GM12878 (cell line): ENCODE results near the gene NR2F1-AS1. TPM values are rescaled to one million over a fixed set of nuclear protein-coding genes. Genes with fewer than 3 reads are reported as not detected.

Source experiments
- ATAC-seq: fragments of 200-7000 bp; cut with Tn5 transposase; 3 replicates; pipeline ENCODE4 v1.9.1; 2020; ENCODE audit warnings: mild to moderate bottlenecking, moderate library complexity
- BruUV-seq: library from RNA; stranded (reverse); fragments of 400-500 nt; replicated peaks from 2 replicates; lab custom pipeline; 2021; lab: Mats Ljungman, UMichigan
- CTCF ChIA-PET: fragments of 300-600 bp; sonication (Branson Sonifier 250); formaldehyde crosslinking; extraction: SDS; loops from one replicate; lab custom pipeline; 2021; ENCODE audit warnings: inconsistent platforms; lab: Yijun Ruan, JAX
- POLR2A ChIA-PET: fragments of 350-600 bp; formaldehyde crosslinking; extraction: SDS; loops from one replicate; lab custom pipeline; 2021; ENCODE audit warnings: inconsistent platforms; lab: Charles Lee
- RAD21 ChIA-PET: fragments of 300-600 bp; sonication (Branson Sonifier 250); formaldehyde crosslinking; loops from one replicate; lab custom pipeline; 2023; ENCODE audit warnings: antibody characterized with exemption; ENCODE audit not compliant: unreplicated experiment; lab: Charles Lee
- SMC1A ChIA-PET: fragments of 300-600 bp; sonication (Branson Sonifier 250); formaldehyde crosslinking; loops from one replicate; lab custom pipeline; 2023; ENCODE audit not compliant: unreplicated experiment, uncharacterized antibody; lab: Charles Lee
- DNase-seq: peaks from one replicate; pipeline ENCODE4 v3.0.0-alpha.2; 2011; ENCODE audit warnings: low read depth, low spot score
- FAIRE-seq: peaks from 3 replicates; lab custom pipeline; 2011; peaks lifted over from hg19 to GRCh38; lab: Jason Lieb, UNC
- H2AFZ ChIP-seq: 2 replicates; pipeline ENCODE4 v1.6.0; 2011; ENCODE audit warnings: low read depth, low read length, control low read depth; ENCODE audit not compliant: control insufficient read depth
- H3K27ac ChIP-seq: 2 replicates; pipeline ENCODE4 v1.5.1; 2011; ENCODE audit warnings: control low read depth; ENCODE audit not compliant: control insufficient read depth, insufficient read depth
- H3K27me3 ChIP-seq, 2 experiments: replicated peaks in 1 of 2; 2 replicates each; pipeline versions ENCODE4 v1.6.0 to v1.6.1; 2011; ENCODE audit warnings: low read length in 1 of 2; ENCODE audit not compliant: control insufficient read depth in 2 of 2, insufficient read depth in 2 of 2
- H3K36me3 ChIP-seq, 2 experiments: 2 replicates each; pipeline ENCODE4 v1.5.1; 2011; ENCODE audit warnings: low read length in 1 of 2; ENCODE audit not compliant: control insufficient read depth in 2 of 2, insufficient read depth in 2 of 2
- H3K4me1 ChIP-seq: 2 replicates; pipeline ENCODE4 v1.6.1; 2011; ENCODE audit warnings: mild to moderate bottlenecking, low read length, moderate library complexity, mixed read lengths; ENCODE audit not compliant: control insufficient read depth, insufficient read depth
- H3K4me2 ChIP-seq: 2 replicates; pipeline ENCODE4 v1.6.0; 2011; ENCODE audit warnings: control low read depth; ENCODE audit not compliant: control insufficient read depth, insufficient read depth
- H3K4me3 ChIP-seq: fragments of 200-600 bp; sonication (generic); 2 replicates; pipeline ENCODE4 v1.5.1; 2016
- H3K79me2 ChIP-seq: 2 replicates; pipeline ENCODE4 v1.6.0; 2011; ENCODE audit warnings: low read length; ENCODE audit not compliant: control insufficient read depth, insufficient read depth
- H3K9ac ChIP-seq: 2 replicates; pipeline ENCODE4 v1.8.0; 2011; ENCODE audit warnings: low read length, control low read depth, mixed read lengths; ENCODE audit not compliant: control insufficient read depth, insufficient read depth
- H3K9me3 ChIP-seq: replicated peaks from 3 replicates; pipeline ENCODE4 v1.5.1; 2011; ENCODE audit warnings: mild to moderate bottlenecking, low read length; ENCODE audit not compliant: control insufficient read depth, insufficient read depth
- H4K20me1 ChIP-seq: 2 replicates; pipeline ENCODE4 v1.6.0; 2011; ENCODE audit not compliant: control insufficient read depth, insufficient read depth
- BCL3 ChIP-seq: IDR thresholded peaks from 2 replicates; pipeline ENCODE4 v1.6.1; 2011; ENCODE audit warnings: borderline replicate concordance, low read depth, mild to moderate bottlenecking, moderate library complexity, low read length; ENCODE audit not compliant: insufficient read depth, poor library complexity, severe bottlenecking
- BMI1 ChIP-seq: fragments of 450-650 bp; IDR thresholded peaks from 2 replicates; pipeline ENCODE4 v1.6.1; 2016; ENCODE audit warnings: mild to moderate bottlenecking, moderate library complexity, borderline replicate concordance
- BRCA1 ChIP-seq: IDR thresholded peaks from 2 replicates; pipeline ENCODE4 v1.6.1; 2011; ENCODE audit warnings: low read depth, low read length, improper control_type of control experiment
- CBFB ChIP-seq: IDR thresholded peaks from 2 replicates; pipeline ENCODE4 v1.6.1; 2016; ENCODE audit warnings: antibody characterized with exemption, low read depth
- CEBPB ChIP-seq, 2 experiments: fragments of 150-350 bp in 1 of 2; IDR thresholded peaks; 2 replicates each; pipeline ENCODE4 v1.6.1; 2012 to 2014; ENCODE audit warnings: low read depth in 2 of 2, low read length in 2 of 2, borderline replicate concordance in 1 of 2, inconsistent platforms in 1 of 2
- FOS ChIP-seq: IDR thresholded peaks from 3 replicates; pipeline ENCODE4 v1.6.1; 2011; ENCODE audit warnings: borderline replicate concordance; ENCODE audit not compliant: insufficient read length; ENCODE audit errors: extremely low read depth
- NRF1 ChIP-seq: conservative IDR thresholded peaks from 2 replicates; pipeline ENCODE4 v1.6.1; 2011; ENCODE audit warnings: mild to moderate bottlenecking, low read depth, low read length, improper control_type of control experiment
- SMAD5 ChIP-seq: IDR thresholded peaks from 2 replicates; pipeline ENCODE4 v1.6.1; 2016; ENCODE audit warnings: antibody characterized with exemption, low read depth
- ZBTB11 ChIP-seq: fragments of 450-650 bp; formaldehyde crosslinking; IDR thresholded peaks from 2 replicates; pipeline ENCODE4 v1.5.0; 2022; ENCODE audit warnings: mild to moderate bottlenecking, missing genetic modification characterization
- WGBS: methylation state at CpG from one replicate; pipeline ENCODE4 v1.1.6; 2016; ENCODE audit warnings: low lambda C conversion rate; ENCODE audit not compliant: insufficient replicate concordance, insufficient coverage; ENCODE audit errors: missing lambda C conversion rate; 5-methylcytosine and 5-hydroxymethylcytosine counted together
- in situ Hi-C: fragments of 300-500 bp; cut with MboI; formaldehyde crosslinking; loops from 9 replicates; pipeline ENCODE4 v1.14.3; 2018; ENCODE audit warnings: mixed read lengths
- intact Hi-C: fragments of 100-400 bp; cut with micrococcal nuclease; formaldehyde crosslinking; loops from one replicate; pipeline ENCODE4 v1.14.2; 2022; ENCODE audit not compliant: unreplicated experiment
- polyA plus RNA-seq, 11 experiments: library from polyadenylated mRNA; depleted of rRNA in 4 of 11; unstranded in 6 of 11; stranded (reverse) in 5 of 11; fragments of >200 nt; fragmentation: Nextera tagmentation in 4 of 11; fragmentation: Illumina TruSeq in 1 of 11; extraction: Ambion mirVana in 4 of 11; extraction: Trizol in 1 of 11; gene quantifications; 1 replicate in 1 of 11; 2 replicates in 10 of 11; pipeline versions ENCODE4 v1.2.1 to v1.2.3, GENCODE V29; 2011 to 2016; ENCODE audit warnings: inconsistent platforms in 2 of 11, missing spikeins in 2 of 11, low read depth in 1 of 11
- total RNA-seq, 4 experiments: library from RNA; depleted of rRNA in 3 of 4; stranded (reverse); fragments of >200 nt in 3 of 4; fragmentation: Illumina TruSeq in 1 of 4; extraction: Trizol in 1 of 4; gene quantifications; 2 replicates each; pipeline versions ENCODE4 v1.2.1 to v1.2.3, GENCODE V29; 2013 to 2021
- TF ChIP-seq, protein P1 (sequence below): IDR thresholded peaks from 2 replicates; pipeline ENCODE4 v1.6.1; 2011; ENCODE audit warnings: low read depth, low read length, improper control_type of control experiment, borderline replicate concordance
- TF ChIP-seq, protein P2 (sequence below): fragments of 450-650 bp; IDR thresholded peaks from 2 replicates; pipeline ENCODE4 v1.6.1; 2017; ENCODE audit warnings: mild to moderate bottlenecking, moderate library complexity

The NR2F1-AS1 gene
- total and polyA plus RNA-seq, 10 of the 15 experiments (the other 5 are each of a cell fraction or from before 2014, with no cell fraction given), result 0.11 to 0.85 (median 0.27) TPM

- DNase-seq (no peak), FAIRE-seq (no peak), ATAC-seq (no peak)
- no peak overlapping the region for H3K27ac ChIP-seq
- H3K9ac ChIP-seq, result no peak overlapping the region
- H3K4me1 ChIP-seq, result no peaks in the 10 kb centered on the region
- no peaks in the 10 kb centered on the region for H3K27me3 ChIP-seq
- no peak overlapping the region for H3K4me2 ChIP-seq
- H3K79me2 ChIP-seq, result no peaks in the 10 kb centered on the region
- no peak overlapping the region for H2AFZ ChIP-seq
- intact Hi-C loops (no loop called here), in situ Hi-C loops (no loop called here)
- H3K36me3 ChIP-seq, result no peaks in the 10 kb centered on the region
- H3K4me3 ChIP-seq, result no peak overlapping the region
- no peaks in the 10 kb centered on the region for H4K20me1 ChIP-seq
- WGBS, result 47% methylated on average over 2 of the region's 2 CpGs
- TF ChIP-seq BCL3 (no peak), CEBPB (IDR thresholded peaks at IDR 0.05; ENCODE audit: borderline replicate concordance in 1 of 2, low read depth in 2 of 2, low read length in 2 of 2) (no peak), NRF1 (no peak), ZBTB11 (CRISPR knock-in tag) (no peak), CBFB (no peak), SMAD5 (no peak), BMI1 (no peak), FOS (no peak), BRCA1 (no peak)
- TF ChIP-seq, protein P1, sequence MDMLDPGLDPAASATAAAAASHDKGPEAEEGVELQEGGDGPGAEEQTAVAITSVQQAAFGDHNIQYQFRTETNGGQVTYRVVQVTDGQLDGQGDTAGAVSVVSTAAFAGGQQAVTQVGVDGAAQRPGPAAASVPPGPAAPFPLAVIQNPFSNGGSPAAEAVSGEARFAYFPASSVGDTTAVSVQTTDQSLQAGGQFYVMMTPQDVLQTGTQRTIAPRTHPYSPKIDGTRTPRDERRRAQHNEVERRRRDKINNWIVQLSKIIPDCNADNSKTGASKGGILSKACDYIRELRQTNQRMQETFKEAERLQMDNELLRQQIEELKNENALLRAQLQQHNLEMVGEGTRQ, result no peak
- TF ChIP-seq, protein P2, sequence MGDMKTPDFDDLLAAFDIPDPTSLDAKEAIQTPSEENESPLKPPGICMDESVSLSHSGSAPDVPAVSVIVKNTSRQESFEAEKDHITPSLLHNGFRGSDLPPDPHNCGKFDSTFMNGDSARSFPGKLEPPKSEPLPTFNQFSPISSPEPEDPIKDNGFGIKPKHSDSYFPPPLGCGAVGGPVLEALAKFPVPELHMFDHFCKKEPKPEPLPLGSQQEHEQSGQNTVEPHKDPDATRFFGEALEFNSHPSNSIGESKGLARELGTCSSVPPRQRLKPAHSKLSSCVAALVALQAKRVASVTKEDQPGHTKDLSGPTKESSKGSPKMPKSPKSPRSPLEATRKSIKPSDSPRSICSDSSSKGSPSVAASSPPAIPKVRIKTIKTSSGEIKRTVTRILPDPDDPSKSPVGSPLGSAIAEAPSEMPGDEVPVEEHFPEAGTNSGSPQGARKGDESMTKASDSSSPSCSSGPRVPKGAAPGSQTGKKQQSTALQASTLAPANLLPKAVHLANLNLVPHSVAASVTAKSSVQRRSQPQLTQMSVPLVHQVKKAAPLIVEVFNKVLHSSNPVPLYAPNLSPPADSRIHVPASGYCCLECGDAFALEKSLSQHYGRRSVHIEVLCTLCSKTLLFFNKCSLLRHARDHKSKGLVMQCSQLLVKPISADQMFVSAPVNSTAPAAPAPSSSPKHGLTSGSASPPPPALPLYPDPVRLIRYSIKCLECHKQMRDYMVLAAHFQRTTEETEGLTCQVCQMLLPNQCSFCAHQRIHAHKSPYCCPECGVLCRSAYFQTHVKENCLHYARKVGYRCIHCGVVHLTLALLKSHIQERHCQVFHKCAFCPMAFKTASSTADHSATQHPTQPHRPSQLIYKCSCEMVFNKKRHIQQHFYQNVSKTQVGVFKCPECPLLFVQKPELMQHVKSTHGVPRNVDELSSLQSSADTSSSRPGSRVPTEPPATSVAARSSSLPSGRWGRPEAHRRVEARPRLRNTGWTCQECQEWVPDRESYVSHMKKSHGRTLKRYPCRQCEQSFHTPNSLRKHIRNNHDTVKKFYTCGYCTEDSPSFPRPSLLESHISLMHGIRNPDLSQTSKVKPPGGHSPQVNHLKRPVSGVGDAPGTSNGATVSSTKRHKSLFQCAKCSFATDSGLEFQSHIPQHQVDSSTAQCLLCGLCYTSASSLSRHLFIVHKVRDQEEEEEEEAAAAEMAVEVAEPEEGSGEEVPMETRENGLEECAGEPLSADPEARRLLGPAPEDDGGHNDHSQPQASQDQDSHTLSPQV, result no peak
- POLR2A ChIA-PET, result no interaction called here
- SMC1A ChIA-PET, result no interaction called here
- RAD21 ChIA-PET, result no interaction called here
- no peaks in the 10 kb centered on the region for H3K9me3 ChIP-seq
- no TSS peak for BruUV-seq
- CTCF ChIA-PET, result no interaction called here
Measured at GRCh38 chr5:93385655-93386054, 195.4 kb downstream of the NR2F1-AS1 start.
